BJ (cell line): ENCODE data around the gene ZNF22. TPM values are rescaled to one million over a fixed set of nuclear protein-coding genes. Genes with fewer than 3 reads are reported as not detected.

Source experiments
- CTCF ChIA-PET: fragments of 350-600 bp; formaldehyde crosslinking; extraction: SDS; loops from one replicate; lab custom pipeline; 2021; ENCODE audit warnings: antibody characterized with exemption, inconsistent platforms; lab: Yijun Ruan, JAX
- POLR2A ChIA-PET: fragments of 300-600 bp; sonication (Branson Sonifier 250); formaldehyde crosslinking; extraction: SDS; loops from one replicate; lab custom pipeline; 2021; ENCODE audit warnings: antibody characterized with exemption; lab: Charles Lee
- DNase-seq: peaks from one replicate; pipeline ENCODE4 v3.0.0-alpha.2; 2011; ENCODE audit warnings: low read depth
- H3K27me3 ChIP-seq: 2 replicates; pipeline ENCODE4 v1.6.0; 2011; ENCODE audit warnings: low read length; ENCODE audit not compliant: control insufficient read depth, insufficient read depth
- H3K36me3 ChIP-seq: 2 replicates; pipeline ENCODE4 v1.5.1; 2011; ENCODE audit warnings: low read length; ENCODE audit not compliant: control insufficient read depth, insufficient read depth
- H3K4me3 ChIP-seq: 2 replicates; pipeline ENCODE4 v1.5.1; 2011; ENCODE audit warnings: low read depth, mild to moderate bottlenecking, control low read depth, low read length
- polyA plus RNA-seq: library from polyadenylated mRNA; depleted of rRNA; stranded (reverse); fragments of >200 nt; gene quantifications from 2 replicates; pipeline ENCODE4 v1.2.3, GENCODE V29; 2011
- TF ChIP-seq, protein P1 (sequence below): IDR thresholded peaks from 2 replicates; pipeline ENCODE4 v1.5.1; 2011; ENCODE audit warnings: low read depth, mild to moderate bottlenecking, control low read depth, inconsistent platforms, low read length, moderate library complexity; ENCODE audit not compliant: insufficient read depth

ZNF22 gene
- polyA plus RNA-seq, 1 experiment: 7.2 TPM

DNA sequence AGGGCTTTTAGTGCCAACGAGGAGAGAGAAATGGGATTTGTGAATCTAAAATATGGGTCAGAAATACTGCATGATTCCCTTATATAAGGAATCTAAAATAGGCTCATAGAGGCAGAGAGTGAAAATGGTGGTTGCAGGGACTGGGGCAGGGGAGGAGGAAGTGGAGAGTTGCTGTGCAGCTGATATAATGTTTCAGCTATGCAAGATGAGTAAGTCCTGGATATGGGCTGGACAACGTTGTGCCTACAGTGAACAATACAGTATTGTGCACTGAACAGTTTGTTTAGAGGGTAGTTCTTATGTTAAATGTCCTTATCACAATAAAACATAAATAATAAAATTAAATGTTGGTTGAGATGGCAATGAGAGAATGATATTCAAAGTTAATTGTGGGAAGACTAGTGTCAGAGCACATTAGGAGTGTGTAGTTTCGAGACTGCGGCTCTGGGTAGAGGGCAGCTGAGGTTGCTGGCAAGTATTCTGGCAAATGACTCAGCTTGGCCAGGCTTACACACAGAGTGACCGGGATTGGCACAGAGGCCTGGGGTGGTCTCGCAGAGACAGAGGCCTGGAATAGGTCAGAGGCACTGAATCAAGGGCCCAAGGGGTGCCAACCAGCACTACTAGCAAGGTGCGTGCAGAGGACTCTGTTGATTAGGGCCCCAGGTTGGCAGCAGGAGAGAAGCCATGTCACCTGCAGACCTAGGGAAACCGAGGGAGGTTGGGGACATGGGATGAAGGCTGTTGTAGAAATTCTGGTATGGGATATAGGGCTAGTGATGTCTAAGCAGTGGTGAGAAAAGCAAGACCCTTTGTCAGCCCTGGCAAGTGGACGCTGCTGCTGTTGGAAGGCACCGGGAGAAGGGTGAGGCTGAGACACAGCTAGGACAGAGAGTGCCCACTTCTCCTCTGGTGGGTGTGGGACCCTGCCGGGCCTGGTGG lies 19.3 kb upstream of the ZNF22 start:
- no peak overlapping the region for H3K4me3 ChIP-seq
- no peaks in the 10 kb centered on the region for H3K27me3 ChIP-seq
- POLR2A ChIA-PET: no interaction called here
- peak; percentile 47 for DNase-seq
- H3K36me3 ChIP-seq: no peaks in the 10 kb centered on the region
- TF ChIP-seq, protein P1, sequence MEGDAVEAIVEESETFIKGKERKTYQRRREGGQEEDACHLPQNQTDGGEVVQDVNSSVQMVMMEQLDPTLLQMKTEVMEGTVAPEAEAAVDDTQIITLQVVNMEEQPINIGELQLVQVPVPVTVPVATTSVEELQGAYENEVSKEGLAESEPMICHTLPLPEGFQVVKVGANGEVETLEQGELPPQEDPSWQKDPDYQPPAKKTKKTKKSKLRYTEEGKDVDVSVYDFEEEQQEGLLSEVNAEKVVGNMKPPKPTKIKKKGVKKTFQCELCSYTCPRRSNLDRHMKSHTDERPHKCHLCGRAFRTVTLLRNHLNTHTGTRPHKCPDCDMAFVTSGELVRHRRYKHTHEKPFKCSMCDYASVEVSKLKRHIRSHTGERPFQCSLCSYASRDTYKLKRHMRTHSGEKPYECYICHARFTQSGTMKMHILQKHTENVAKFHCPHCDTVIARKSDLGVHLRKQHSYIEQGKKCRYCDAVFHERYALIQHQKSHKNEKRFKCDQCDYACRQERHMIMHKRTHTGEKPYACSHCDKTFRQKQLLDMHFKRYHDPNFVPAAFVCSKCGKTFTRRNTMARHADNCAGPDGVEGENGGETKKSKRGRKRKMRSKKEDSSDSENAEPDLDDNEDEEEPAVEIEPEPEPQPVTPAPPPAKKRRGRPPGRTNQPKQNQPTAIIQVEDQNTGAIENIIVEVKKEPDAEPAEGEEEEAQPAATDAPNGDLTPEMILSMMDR: no peak
- CTCF ChIA-PET: interaction anchor here (0.6 to 4.1 kb wide), 6 partner anchors 13 to 1299 kb away, joined by 3 to 32 read pairs (median 4); partner anchors contain the start of gene RASSF4

DNA sequence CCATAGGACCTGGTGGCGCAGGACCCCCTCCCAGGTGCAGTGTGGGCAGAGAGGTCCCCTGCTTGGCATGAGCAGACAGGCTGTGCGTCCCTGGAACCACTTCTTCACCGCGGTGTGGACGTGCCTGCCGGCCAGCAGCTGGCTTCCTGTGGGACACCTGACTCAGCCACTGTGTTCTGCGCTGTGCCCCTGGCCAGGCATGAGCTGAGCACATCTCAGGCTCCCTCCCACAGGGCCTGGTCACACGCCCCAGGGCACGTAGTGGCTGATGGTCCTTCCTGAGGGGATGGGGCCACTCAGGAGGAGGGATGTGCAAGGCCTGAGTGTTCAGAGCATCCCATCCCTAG lies 18.6 kb upstream of the ZNF22 start:
- Histone ChIP-seq H3K4me3 (no peak overlapping the region), H3K27me3 (no peaks in the 10 kb centered on the region), H3K36me3 (no peaks in the 10 kb centered on the region)
- no peak for DNase-seq
- ChIA-PET CTCF (interaction anchor here (1.0 to 1.4 kb wide), 3 partner anchors 12 to 23 kb away, joined by 3 to 4 read pairs (median 3); partner anchors contain the start of gene RASSF4), POLR2A (no interaction called here)
- TF ChIP-seq, protein P1: no peak

- ChIA-PET CTCF (no interaction called here), POLR2A (no interaction called here)
- DNase-seq: no peak
- TF ChIP-seq, protein P1: no peak
- Histone ChIP-seq H3K4me3 (no peak overlapping the region), H3K36me3 (no peaks in the 10 kb centered on the region), H3K27me3 (no peaks in the 10 kb centered on the region)
Measured at GRCh38 chr10:44982496-44982895, 18.2 kb upstream of the ZNF22 start.

DNA sequence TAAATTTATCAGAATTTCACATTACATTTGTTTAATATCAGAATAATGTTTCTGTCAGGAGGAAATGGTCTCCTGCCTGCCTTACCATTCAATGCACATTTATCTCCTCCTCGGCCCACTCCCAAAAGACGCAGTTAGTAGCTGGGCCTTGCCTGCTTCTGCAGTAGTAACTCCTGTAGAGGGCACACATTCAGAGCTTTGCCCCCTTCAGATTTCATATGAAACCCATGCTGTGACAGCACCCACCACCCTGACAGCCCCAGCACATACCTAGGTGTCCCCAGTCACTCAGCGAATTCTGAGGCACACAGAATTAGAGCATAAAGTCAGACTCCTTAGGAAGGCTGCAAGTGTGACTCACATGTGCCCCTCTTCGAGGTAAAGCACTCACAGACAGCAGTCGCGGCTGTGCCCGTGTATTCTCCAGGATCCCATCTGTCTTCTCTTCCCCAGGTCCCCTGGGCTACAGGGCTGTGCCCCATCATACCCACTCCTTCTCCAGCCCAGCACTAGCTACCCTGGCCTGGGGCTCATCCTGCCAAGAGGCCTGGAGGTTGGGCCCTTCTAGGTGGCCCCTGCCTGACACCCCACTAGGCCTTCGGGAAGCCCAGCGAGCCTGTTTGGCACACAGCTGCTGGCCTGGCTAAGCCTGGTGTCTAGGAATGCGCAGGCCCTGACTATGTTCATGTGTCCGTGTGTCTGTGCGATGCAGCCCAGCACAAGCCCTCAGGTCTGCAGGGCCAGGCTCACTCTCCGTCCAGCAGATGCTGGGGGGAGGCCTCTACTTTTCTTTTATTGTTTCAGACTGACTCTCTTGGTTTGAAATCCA lies 17.4 kb upstream of the ZNF22 start:
- Histone ChIP-seq H3K36me3 (no peaks in the 10 kb centered on the region), H3K4me3 (no peak overlapping the region), H3K27me3 (no peaks in the 10 kb centered on the region)
- ChIA-PET CTCF (interaction anchor here (1.4 kb wide), 1 partner anchor 51 kb away, joined by 4 read pairs; no protein-coding TSS in a partner anchor), POLR2A (no interaction called here)
- DNase-seq: no peak
- TF ChIP-seq, protein P1: no peak

- H3K27me3 ChIP-seq: no peaks in the 10 kb centered on the region
- POLR2A ChIA-PET: no interaction called here
- TF ChIP-seq, protein P1: no peak
Measured at GRCh38 chr10:44983895-44984278, 16.8 kb upstream of the ZNF22 start.

More at GRCh38 chr10:44983895-44984278, 16.8 kb upstream of the ZNF22 start:
- H3K4me3 ChIP-seq: no peak overlapping the region
- no peaks in the 10 kb centered on the region for H3K36me3 ChIP-seq
- no peak for DNase-seq
- CTCF ChIA-PET: interaction anchor here (1.4 kb wide), 1 partner anchor 51 kb away, joined by 4 read pairs; no protein-coding TSS in a partner anchor
